NCI-H2029 treated with DMSO at 0.1 percent for 48 hours (cell line): Measurements from ENCODE around the gene ZSWIM7.
"Not testable (repeated sequence)": the region's sequence is repeated elsewhere in the genome, so short reads cannot be mapped to it uniquely, and the experiment has no call there.

Source experiments
- DNase-seq: peaks from one replicate; lab custom pipeline; 2025; lab: John Stamatoyannopoulos, UW

The ZSWIM7 gene

DNA sequence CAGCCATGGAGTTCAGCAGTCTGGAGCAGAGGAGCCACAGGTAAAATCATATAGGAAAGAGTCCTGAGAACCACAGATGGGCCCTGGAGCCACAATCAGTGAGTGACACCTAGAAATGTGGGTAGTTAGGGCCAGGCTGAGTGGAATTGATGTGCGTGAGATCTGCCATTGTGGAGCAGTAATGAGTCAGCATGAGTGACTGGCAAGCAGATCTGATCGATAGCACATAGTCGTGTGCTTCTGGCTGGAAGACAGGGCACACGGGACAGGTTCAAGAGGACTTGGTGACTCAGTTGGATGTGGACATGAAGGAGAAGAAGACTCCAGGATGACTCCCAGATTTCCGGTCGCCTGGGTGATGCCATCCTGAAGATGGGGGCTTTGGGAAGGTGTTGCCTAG lies 42.3 kb downstream of the ZSWIM7 start:
- no peak for DNase-seq

DNA sequence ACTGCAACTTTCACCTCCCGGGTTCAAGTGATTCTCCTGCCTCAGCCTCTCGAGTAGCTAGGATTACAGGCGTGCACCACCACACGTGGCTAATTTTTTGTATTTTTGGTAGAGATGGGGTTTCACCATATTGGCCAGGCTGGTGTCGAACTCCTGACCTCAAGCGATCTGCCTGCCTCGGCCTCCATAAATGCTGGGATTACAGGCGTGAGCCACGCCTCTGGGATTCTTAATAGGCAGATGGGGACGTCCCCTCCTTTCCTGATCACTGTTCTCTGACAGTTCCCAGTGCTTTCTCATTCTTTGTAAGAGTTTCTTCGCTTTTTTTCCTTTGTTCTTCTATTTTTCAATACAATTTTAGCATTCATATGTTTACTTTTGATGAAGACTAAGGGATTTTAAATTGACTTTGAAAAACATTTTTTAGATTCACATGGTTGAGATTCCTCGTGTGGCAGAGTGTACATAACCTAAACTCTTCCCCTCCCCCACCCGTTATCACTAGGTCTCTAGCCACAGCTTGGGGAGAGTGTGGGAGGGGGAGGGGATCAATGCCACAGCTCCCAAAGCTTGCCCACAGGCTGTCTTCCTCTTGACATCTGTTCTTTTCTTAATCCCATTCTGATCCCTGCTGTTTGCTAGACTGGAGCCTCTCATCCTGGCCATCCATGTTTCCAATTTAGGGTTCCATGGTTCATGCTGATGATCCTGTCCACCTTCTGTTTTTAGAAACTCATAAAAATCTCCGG lies 43.5 kb downstream of the ZSWIM7 start:
- no peak for DNase-seq

DNA sequence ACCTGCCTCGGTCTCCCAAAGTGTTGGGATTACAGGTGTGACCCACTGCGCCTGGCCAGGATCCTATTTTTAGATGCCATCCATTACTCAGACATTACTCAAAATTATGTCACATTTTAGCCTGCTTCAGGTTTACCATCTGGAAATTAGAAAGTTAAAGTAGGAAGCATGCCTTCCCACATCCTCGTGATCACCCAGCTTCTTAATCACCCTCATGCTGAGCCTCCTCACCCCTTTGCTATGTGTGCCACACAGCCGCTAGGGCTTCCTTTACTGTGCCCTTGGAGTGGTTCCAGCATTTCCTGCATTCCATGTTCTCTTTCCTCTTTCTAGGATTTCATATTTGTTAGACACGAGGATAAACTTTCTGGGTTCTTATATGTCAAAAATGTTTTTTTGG lies 45.3 kb downstream of the ZSWIM7 start:
- no peak for DNase-seq

GRCh38 chr17:15952916-15953790 lies 46.4 kb downstream of the ZSWIM7 start:
- no peak for DNase-seq

DNA sequence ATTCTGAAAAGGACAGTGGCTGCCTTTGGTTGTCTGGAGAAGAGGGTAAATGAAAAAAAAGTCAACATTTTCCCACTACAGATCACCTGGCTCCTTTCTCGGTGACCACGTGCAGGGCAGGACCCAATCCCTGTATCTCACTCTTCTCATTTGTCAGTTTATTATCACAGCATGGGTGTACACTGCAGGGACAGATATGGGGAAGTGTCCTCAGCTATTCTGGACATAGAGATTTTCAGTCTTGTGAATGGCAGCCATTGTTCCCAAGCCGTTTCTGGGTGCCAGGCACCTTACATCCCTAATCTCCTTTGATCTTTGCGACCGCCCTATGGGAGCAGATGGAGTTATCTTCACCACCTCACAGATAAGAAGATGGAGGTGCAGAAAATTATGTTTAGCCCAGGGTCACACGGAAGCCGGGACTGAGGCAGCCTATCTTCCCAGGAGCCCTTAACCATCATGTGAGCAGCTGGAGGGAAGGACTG lies 47.4 kb downstream of the ZSWIM7 start:
- no peak for DNase-seq

DNA sequence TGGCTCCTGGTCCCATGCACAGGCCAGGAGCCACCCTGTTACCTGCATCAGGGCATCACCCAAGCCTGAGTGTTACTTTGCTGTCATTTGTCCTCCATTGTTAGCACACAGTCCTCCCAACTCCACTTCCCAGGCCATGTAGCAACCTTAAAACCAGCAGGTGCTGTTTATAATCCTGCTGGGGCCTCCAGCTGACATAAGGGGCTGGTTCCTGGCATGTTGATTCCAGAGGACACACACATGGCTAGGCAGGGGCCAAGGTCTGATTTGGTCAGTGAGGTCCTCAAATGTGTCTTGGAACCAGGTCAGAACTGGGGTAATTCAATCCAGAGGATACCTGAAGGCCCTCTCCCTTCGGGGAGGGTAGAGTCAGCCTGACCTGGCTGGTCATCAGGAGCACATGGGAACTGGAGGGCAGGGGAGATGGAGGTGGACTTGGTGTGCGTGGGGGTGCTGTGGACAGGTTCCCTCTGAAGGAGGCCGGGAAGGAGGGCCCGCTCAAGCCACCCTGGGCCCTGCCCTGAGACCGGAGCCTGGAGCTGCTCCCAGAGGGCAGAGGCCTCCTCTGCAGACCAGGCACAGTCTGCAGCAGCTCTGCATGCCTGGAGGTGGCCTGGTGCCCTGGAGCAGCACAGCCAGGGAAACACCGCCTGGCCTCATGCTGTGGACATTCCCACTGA lies 48.0 kb downstream of the ZSWIM7 start:
- DNase-seq, result no peak

DNA sequence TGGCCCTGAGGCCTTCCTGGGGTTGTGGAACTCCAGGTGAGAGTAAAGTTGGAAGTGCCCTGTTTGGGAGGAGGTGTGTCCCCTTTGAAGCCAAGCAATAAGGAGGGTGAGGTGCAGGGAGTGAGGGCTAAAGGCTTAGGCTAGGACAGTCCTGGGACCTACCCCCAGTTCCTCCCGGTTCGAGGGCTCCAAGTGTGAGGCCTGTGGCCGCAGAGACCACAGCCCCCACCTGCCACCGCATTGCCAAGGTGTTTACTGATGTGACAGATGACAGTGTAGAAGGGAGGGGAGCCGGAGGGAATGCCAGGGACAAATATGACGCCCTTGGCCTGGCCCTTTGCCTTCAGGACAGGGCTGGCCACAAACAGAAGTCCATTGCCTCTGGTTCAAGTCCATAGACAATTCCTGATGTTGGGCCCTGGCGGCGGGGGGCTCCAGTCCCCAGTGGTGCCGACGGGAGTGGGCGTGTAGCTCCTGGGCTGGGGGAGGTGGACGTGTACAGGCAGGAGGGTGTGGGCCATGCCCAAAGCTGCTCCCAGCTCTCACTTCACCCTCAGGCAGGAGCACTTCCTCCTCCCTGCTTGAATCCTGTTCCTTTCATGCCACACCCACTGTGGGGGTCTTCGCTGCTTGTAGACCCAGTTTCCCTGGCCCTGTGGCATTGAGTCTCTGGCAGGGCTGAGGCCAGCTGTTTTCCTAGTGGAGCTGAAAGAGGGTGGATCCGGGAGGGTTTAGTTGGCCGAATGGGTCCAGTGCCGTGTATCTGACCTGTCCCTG lies 51.3 kb downstream of the ZSWIM7 start:
- DNase-seq, result no peak

DNA sequence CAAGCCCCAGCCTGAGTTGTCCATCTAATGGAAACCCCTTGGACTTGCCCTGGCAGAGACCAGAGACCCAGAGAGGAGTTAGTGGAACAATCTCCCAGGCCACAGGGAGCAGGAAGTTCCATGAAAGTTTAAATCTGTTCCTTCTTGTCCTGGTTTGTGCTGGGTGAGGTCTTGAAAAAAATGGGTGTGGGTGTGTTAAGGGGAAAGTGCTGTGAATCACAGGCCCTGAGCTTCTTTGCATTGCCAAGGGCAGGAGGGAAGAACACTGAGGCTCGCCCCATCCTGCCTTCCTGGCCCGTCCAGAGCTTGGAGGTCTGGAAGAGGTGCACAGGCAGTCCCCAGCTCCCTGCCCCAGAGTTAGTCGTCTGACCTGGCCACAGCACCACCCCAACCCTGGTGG lies 52.2 kb downstream of the ZSWIM7 start:
- DNase-seq, result no peak

GRCh38 chr17:15946611-15947120 lies 52.8 kb downstream of the ZSWIM7 start:
- DNase-seq, result no peak

DNA sequence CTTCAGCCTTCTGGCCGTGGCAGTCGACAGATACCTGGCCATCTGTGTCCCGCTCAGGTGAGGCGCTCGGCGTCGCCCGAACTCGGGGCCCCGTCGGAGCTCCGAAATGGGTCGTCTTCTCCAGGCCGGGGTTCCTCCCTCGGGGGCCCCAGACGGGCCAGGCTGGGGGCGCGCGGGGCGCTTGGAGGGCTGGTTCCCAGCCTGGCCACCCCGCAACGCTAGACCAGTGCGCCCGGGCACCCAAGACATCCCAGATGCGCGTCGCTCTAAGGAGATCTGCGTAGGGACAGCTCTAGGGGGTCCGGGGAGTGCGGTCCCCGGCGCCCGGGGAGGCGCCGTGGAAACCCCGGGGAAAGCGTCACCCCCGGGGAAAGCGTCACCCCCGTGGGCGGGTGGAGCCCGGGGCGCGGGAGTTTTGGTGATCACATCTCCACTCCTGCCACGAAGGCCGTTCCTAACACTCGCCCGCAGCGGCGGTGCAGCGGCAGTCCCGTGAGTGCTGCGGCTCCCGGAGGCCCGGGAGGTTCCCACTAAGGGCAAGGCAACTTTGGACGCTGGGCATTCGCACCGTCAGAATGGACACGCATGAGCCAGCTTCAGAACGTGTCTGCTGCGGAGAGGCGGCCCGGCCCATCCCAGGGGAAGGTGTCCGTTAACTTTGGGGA lies 53.8 kb downstream of the ZSWIM7 start:
- DNase-seq, result no peak

- DNase-seq, result no peak
Observed at GRCh38 chr17:15944759-15945526, 54.6 kb downstream of the ZSWIM7 start, which contains the start of gene ADORA2B. Gene ADORA2B (plus strand): TSS chr17:15945130. CDS start chr17:15945249, 119 bp downstream.

DNA sequence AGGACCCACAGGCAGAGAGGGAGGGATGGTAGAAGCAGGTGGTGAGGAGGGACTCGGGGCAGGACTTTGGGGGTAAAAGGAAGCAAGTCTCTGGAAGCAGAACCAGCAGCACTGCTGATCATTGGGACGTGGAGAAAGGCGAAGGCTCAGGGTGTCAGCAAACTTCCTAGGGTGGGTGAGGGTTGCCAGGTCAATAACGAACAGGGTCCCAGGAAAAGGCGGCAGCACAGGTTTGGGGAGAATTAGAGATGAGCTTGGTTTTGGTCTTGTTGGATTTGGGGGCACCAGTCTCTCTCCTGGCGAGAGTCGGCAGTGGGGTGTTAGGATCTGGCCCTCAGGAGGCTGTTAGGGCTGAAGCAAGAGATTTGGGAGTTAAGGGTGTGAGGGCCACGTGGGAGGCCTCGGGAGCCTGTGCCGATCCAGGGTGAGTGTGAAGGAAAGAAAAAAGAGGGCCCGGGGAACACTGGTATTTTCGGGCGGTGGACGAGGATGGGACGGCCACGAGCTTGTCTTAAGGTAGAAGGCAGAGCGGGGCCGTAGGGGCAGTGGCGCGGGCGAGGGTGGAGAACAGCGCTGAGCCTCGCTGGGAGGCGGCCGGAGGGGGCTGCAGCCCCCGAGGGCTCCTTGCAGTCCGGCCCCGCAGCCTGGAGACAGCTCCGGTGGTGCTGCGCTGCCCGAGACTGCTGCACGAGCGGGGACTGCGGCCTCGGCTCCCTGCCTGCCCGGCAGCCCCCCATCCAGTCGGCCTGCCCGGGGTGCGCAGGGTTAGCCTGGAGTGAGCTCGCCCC lies 55.3 kb downstream of the ZSWIM7 start:
- DNase-seq, result no peak

DNA sequence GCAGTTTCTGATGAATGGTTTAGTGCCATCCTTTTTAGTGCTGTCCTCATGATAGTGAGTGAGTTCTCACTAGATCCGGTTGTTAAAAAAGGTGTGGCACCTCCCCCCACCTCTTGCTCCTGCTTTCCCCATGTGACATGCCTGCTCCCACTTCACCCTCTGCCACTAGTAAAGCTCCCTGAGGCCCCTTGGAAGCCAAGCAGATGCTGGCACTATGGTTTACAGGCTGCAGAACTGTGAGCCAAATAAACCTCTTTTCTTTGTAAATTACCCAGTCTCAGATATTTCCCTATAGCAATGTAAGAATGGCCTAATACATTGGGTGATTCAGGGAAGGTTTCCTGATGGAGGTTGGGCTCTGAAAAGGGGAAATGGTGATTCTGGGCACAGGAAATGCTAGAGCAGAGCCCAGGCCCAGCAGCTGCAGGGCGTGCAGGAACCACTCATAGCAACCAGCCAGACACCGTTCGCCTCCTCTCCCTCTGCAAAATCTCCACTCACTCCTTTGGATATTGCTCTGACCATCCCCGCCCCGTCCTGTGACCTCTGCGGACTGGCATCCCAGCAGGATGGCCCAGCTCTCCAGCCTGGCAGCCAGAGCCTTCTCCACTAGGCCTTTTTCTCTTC lies 57.2 kb downstream of the ZSWIM7 start:
- DNase-seq, result no peak

DNA sequence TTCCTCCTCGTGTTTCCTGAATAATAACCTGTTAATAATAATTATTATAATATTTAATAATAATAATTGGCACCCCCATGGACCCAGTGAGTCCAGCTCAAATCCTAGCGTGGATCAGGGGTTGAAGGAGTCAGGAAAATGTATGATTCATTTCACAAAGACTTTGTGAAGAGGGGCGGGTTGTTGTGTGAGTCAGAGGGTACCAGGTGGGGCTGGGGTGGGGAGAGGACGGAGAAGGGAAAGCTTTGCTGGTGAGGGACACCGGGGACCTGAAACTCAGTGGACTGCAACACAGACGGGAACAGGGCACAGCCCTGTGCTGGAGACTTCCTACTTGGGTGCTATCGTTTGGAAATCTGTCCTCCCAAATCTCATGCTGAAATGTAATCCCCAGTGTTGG lies 57.7 kb downstream of the ZSWIM7 start:
- DNase-seq, result no peak

DNA sequence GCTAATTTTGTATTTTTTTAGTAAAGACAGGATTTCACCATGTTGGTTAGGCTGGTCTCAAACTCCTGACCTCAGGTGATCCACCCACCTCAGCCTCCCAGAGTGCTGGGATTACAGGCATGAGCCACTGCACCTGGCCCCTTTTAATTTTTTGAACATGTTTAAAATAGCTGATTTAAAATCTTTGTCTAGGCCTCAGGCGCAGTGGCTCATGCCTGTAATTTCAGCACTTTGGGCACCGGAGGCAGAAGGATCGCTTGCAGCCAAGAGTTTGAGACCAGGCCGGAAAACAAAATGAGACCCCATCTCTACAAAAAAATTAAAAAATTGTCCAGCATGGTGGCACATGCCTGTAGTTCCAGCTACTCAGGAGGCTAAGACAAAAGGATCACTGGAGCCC lies 63.0 kb downstream of the ZSWIM7 start:
- not testable (repeated sequence) for DNase-seq

DNA sequence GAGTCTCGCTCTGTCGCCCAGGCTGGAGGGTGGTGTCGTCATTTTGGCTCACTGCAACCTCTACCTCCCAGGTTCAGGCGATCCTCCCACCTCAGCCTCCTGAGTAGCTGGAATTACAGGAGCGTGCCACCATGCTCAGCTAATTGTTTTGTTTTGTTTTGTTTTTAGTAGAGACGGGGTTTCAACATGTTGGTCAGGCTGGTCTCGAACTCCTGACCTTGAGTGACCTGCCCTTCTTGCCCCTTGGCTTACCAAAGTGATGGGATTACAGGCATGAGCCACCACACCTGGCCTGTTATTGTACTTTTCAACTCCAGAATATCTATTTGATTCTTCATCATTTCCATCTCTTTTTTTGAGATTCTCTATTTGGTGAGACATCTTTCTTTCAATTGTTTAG lies 63.6 kb downstream of the ZSWIM7 start:
- DNase-seq, result no peak

DNA sequence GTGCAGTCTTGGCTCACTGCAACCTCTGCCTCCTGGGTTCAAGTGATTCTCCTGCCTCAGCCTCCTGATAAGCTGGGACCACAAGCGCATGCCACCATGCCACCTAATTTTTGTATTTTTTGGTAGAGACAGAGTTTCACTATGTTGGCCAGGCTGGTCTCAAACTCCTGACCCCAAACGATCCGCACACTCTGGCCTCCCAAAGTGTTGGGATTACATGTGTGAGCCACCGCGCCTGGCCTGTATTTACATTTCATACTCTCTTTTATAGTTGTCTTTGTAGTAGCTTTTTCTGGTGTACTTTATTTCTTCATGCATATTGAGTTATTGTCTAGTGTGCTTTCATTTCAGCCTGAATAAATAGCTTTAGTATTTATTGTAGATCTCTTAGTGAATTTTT lies 64.6 kb downstream of the ZSWIM7 start:
- no peak for DNase-seq

- DNase-seq, result no peak
Observed at GRCh38 chr17:15931394-15931793, 68.1 kb downstream of the ZSWIM7 start.

- DNase-seq, result no peak
Observed at GRCh38 chr17:15930426-15930825, 69.1 kb downstream of the ZSWIM7 start.
